Left forelimb (tissue), 1 donor: ENCODE results near the gene COL4A3.

Experiments used
- DNase-seq: peaks from one replicate; pipeline ENCODE4 v3.0.0-alpha.2; 2018; ENCODE audit warnings: low spot score

The COL4A3 gene

DNA sequence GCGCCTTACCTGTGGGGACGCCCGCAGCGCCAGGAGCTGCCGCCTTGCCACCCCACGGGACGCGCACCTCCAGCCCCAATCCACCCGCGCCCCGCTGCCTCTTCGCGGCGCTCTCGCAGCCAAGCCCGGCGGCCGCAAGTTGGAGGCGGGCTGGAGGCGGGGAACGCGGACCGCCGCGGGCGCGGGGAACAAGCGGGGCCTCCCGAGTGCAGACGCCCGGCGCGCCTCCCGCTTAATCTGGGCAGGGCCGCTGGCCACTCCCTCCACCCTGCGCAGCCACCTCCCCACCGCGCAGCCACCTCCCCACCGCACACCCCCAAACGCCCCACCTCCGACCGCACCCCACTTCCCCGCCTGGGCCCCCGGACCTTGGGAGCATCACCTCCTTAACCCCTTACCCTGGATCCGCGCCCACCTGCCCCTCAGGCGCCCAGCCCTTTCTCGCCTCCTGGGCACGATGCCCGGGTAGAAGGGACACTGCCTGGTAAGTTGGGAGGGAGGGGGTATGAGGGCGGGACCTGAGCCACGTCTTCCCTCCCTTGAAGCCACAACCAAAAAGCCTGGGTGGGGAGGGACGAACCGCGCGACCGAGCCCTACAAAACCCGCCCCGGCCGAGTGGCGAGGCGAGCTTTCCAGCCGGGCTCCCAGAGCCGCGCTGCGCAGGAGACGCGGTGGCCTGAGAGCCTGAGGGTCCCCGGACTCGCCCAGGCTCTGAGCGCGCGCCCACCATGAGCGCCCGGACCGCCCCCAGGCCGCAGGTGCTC lies at the start of gene COL4A3, which contains the start of gene COL4A4:
Gene COL4A3, plus strand, starts transcription at position 627 of the 765 bp plus-strand sequence. Its CDS starts 103 bp downstream, at position 730.
Gene COL4A4, minus strand, starts transcription at position 208 of the 765 bp plus-strand sequence. CDS start 16,722 bp downstream, outside the sequence.
- no peak for DNase-seq

DNA sequence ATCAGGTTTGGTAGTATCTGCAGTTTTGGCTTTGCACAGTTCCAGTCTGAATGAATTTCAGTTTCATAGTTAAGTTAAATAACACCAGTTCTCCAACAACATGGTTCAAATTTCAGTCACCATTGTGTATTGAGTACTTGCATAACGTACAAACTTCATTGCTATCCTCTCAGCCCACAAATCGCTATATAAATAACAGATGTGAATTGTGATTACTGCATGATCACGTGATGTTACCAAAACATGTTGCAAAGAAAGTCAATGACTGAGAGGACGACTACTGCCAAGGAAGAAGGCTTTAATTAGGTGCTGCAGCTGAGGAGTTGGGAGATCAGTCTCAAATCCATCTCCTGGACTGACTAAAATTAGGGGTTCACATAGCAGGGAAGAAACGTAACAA lies 48.7 kb upstream of the COL4A3 start:
- DNase-seq, result no peak

DNA sequence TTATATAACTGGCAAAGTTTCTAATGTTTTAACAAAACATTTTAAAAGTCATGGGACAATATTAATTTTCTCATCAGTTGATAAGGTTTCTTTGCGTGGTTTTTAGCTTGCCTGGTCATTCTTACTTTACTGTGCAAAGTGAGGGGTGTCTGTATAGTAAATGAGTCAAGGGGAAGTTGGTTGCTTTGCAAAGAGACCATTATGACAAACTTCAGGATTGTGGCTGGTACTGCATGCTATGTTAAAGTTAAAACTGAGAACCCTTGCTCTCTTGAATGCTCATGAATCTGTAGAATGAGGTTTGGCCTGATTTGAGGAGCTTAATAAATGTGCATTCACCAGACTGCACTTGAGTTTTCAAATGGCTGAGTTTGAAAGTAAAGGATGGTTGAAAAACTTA lies 47.4 kb upstream of the COL4A3 start:
- DNase-seq, result no peak

DNA sequence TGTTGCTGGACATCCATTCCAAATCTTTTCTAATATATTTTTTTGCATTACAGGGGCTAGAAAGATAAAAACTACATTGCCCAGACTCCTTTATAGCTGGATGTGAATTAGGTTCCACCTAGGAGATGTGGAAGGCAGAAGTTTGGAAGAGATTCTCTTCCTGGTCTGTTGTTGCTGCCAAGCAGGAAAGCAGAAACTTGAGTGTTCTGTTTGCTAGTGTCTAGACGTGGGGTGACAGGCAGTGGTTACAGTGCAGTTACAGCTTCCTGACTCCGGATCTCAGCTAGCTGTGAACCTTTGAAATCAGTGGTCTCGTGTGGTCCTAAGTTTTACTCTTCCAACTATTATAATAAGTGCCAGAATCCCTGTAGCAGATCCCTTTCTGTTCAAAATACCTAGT lies 46.6 kb upstream of the COL4A3 start:
- no peak for DNase-seq

DNA sequence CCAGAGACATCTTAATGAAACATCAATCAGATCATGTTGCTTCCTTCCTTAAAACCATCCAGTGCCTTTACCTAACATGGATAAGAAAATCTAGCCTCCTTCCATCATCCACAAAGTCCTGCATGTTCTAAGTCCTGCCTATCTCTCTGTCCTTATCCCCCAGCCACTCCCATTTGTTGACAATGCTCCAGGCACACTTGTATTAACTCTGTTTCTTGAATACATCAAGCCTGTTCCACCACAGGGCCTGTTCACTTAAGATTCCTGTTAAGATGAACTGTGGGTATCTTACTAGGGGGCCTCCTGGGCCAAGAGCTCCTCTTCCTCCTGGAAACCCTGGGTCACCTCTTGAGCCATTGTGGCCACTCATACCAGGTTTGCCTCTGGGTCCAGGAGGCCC lies 46.1 kb upstream of the COL4A3 start:
- no peak for DNase-seq

DNA sequence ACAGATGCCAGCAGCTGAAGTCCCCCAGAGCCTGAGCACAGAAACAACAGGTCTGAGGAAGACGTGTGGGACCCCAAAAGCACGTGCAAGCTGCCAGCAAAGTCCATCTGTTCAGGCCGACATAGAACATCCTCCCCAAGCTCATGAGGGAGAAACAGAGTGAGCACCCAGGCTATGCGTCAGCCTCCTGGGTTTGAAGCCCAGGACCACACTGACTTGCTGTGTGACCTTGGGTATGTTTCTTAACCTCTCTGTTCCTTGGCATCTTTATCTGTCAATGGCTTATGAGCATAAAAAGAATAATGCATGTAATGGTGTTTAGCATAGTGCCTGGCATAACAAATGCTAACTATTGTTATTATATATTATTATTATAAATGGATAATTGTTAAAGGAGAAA lies 40.7 kb upstream of the COL4A3 start:
- no peak for DNase-seq

DNA sequence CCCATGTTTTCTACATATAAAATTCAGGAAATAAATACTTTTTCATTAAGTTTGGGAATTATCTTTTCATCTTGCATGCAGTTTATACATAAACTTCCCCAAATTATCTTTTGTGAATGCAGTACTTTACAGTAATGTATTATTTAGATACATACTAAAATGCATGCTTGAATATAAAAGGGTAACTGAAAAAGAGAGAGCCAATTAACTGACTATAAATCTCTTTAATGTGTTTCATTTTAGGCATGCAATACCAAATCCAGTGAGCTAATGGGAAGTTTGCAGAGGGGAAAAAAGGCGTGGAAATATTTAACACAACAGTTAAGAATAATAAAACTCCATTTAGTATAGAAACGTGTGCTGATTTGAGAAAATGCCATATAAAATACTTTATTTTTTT lies 39.6 kb upstream of the COL4A3 start:
- no peak for DNase-seq

DNA sequence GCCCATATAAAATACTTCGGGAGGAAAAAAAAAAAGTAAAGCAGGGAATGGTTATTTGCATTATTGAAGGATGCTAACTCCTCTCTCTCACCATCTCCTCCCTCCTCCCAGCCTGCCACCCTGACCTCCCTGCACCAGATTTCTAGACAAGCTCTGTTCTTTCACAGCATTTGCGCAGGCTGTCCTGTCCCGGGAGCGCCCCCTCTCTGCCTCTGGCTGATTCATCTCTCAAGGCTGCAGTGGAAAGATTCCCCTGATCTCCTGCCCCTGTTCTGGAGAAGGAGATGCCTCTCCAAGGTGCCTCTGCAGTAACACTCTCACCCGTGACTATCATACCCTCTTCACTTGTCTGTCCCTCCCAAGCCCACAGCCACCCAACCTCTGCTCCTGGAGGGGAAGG lies 38.9 kb upstream of the COL4A3 start:
- no peak for DNase-seq

DNA sequence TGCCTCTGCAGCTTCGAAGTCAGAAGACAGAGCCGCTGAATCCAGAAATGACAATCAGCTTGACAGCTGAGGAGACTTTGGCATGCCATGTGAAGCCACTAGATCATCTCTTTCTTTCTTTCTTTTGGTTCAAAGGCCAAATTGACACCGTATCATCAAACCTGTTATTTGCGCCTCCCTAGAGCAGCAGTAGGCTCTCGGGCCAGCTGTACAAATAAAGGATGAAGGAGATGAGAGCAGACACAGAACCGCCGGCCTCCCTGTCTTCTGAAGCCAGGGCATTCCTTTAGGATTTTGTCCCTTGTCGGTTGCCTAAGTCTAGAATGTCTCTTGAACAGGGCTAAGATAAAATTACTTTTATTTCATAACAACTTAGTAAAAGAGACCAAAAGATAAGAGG lies 37.2 kb upstream of the COL4A3 start:
- no peak for DNase-seq

DNA sequence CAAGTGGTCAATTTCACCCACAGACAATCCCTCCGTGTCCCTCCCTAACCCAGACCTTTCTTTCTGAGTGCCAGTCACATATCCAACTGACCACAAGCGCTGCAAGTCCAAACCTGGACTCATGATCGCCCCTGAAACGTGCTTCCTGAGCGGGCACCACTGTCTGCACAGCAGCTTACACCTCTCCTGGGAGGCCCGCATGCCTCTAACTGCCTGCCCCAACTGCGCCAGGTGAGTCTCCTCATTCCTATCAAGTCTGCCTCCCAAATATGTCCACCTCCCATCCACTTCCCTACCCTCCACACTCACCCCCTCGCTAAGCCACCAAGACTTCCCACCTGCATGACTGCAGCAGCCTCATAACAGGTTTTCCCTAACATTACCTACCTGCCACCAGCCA lies 33.8 kb upstream of the COL4A3 start:
- DNase-seq, result no peak

DNA sequence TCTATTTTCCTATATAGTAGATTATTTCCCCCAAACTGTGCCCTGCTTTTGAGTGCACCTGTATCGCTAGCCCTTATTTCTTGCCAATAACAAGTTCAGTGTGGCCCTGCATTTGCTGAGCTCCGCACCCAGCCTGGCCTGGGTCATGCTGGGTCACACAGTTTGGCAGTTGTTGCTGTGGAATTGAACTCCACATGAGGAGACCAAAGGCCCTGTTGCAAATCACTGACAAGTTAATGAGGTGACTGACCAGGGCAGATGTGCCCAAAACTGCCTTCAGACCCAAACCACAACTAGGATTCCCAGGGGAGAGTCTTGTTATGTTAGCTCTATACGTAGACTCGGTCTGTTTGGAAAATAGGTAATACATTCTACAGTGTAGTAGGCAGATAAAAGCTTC lies 31.4 kb upstream of the COL4A3 start:
- no peak for DNase-seq

DNA sequence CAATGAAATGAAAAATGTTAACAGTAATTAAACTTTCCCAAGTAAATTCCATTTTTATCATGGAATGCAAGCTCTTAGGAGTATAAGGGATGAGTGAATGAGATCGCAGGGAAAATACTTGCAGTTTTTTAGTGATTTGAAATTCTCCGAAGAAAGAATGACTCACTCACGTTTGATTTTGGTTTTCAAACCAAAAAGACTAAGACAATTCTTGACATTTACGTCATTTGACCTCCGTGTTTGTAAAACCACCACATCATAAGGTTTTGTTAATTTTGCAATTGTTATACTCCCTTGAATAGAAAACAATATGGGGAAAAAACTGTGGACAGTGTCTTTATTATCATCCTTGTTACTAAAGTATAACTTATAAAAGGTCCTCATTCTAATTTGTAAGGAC lies 29.8 kb upstream of the COL4A3 start:
- DNase-seq, result no peak

DNA sequence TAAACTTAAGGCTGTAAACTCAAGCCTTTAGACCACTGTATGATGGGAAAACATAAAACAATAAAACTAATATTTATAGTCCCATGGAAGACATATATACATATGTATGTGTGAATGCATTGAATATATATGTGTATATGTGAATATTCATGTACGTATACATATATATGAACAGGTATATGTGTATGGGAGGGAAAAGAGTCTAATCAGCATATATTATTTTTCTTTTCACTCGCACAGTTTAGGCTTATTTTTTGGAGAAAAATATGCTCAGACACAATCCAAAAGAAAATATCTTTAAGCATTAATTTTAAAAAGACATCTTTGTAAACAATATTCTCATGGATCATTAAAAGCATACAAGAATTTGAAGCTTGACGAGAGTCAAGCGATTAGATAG lies 23.1 kb upstream of the COL4A3 start:
- DNase-seq, result no peak

DNA sequence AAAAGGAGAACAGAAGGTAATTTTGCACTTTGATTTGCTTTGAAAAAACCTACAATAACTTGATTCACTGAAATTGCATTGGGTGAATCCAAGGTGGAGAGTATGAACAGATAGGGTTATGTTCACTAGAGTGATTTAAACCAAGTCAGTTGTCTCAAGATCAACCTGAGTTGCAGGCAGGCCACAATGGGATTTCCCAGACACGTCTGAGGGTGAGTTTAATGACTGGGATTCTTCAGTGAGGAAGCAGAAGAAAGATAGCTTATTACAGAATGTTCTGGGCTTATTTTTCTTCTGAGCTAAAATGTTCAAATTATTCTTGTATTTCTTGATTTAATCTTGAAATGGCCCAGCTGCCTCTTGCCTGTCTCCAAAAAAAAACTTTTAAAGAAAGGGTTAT lies 20.5 kb upstream of the COL4A3 start:
- no peak for DNase-seq

DNA sequence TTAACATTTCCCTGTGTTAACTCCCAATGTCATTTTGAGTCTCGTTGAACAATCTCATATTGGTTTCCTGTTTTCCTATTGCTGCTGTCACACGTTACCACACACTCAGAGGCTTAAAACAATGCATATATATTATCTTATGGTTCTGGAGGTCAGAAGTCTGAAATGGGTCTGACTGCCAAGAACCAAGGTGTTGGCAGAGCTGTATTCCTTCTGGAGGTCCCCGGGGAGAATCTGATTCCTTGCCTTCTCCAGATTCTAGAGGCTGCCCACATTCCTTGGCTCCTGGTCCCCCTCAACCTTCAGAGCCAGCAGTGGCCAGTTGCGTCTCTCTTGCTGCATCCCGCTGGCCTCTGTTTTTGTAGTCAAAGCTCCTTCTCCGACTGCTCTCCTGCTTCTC lies 18.0 kb upstream of the COL4A3 start:
- DNase-seq, result no peak

DNA sequence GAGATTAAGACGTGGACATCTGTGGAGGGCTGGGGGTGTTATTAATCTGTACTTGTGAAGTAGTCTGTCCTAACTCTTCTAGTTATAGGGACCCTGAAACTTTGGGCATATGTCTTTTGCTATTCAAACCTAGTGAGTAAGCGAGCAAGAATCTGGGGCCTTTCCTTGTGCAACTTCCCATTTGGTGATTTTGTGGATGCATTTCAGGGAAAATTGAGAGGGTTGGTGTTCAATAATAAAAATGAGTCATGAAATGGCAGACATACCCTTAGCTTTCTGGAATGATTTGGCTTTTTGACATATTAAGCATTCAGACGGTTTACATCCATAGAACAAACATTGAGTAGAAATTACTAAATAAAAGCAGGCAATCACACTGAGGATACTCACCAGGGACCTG lies 17.4 kb upstream of the COL4A3 start:
- no peak for DNase-seq

DNA sequence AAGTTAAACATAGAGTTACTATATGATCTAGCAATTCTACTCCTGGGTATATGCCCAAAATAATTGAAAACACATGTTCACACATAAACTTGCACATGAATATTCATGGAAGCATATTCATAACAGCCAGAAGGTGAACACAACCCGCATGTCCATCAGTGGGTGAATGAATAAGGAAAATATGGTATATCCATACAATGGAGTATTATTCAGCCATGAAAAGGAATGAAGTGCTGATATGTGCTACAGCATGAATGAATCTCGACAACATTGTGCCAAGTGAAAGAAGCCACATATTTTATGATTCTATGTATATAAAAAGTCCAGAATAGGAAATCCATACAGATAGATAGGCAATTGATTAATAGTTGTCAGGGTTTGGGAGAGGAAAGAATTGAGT lies 16.3 kb upstream of the COL4A3 start:
- no peak for DNase-seq

DNA sequence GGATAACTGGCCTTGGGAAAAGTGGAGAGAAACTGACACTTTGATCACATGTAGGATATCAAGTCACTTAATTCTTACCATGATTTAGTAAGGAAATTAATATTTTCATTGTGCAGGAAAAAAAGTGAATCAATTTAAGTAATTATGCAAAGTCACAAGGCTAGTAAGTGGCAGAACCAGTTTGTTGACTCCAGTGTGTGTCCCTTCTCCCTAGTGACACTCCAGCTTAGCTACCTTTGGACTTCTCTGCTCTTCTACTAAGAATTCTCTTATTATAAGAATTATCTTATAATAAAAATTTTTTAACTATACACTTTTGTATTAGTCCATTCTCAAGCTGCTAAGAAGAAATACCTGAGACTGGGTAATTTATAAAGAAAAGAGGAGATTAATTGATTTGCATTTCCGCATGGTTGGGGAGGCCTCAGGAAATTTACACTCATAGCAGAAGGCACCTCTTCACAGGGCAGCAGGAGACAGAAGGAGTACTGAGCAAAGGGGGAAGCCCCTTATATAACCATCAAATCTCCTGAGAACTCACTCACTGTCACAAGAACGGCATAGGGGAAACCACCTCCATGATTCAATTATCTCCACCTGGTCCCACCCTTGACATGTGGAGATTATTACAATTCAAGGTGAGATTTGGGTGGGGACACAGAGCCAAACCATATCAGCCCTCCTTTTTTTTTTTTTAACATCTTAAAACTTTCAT lies 14.0 kb upstream of the COL4A3 start:
- DNase-seq, result no peak

DNA sequence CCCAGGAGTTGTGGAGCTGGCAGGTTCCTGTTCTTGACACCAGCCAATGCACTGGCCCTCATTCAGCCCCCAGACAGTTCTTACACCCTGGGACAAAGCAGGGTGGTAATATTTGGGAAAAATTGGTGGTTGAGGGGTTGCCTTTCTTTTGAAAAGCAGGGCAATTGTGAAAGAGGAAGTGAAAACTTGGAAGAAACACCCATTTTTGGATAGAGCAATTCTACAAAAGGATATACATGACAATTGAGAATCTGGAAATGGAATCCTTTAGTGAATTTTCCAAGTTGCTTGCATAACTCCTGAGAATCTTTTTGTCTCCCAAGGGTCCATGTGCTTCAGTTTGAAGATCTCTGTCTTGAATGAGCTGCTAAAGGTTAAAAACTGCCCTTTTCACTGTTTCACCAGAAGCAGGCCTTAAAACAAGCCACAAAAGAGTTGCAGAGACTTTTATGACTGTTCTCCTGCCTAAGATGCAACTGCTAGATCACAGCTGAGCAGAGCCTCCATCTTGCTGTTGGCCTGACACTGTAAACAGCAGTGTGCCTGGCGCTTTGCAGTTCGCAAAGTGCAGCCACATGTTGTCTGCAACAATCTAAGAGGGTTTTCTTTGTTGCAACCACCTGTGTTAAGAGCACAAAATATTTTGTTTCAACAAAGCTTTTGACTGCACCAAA lies 12.2 kb upstream of the COL4A3 start:
- DNase-seq, result no peak

DNA sequence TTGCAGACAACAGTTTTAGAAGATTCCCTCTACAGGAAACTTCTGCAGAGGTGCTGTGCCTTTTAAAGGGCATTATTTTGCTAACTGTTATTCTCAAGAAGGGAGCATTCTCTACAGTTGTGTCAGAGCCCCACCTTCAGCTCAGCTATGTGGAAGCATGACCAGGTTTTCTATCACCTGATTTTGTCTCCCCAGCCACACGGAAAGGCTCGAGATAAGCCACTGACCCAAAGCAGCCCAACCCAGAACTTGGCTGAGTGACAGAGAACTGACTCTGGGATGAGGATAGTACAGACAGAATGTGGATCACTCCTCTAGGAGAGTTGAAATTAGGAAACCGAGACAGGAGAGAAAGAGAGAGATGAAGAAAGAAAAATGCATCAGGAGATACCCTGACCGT lies 11.1 kb upstream of the COL4A3 start:
- no peak for DNase-seq

DNA sequence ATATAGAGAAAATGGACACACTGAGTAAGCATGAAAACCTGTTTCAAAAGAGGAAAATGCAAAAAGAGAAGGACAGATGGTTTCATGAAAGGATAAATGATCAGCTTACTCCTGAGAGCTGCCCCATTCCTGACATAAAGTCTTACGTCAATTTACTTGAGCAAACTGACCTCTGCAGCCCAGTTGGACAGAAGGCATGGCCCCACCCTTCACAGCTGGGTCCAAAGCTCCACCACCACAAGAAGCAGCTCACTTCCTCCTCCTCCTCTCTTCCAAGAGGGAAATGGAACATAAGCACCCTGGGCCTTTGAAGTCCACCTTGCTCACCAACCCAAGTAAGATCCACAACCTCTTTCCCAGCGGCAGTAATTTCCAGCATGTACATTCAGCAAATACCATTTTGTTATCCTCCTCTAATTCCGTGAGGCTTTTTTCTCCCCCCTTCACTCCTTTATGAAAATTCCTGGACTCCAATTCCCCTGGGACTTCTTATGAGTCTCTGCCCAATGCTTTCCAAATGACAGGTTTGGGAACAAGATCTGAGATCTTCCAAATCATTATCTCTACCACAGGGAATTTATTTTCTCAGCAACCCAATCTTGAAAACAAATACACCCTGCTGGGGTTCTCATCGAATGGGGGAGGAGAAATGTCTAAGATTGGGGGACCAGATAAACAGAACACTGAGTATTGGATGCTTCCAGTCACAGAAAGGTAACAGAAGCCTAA lies 10.5 kb upstream of the COL4A3 start:
- no peak for DNase-seq

DNA sequence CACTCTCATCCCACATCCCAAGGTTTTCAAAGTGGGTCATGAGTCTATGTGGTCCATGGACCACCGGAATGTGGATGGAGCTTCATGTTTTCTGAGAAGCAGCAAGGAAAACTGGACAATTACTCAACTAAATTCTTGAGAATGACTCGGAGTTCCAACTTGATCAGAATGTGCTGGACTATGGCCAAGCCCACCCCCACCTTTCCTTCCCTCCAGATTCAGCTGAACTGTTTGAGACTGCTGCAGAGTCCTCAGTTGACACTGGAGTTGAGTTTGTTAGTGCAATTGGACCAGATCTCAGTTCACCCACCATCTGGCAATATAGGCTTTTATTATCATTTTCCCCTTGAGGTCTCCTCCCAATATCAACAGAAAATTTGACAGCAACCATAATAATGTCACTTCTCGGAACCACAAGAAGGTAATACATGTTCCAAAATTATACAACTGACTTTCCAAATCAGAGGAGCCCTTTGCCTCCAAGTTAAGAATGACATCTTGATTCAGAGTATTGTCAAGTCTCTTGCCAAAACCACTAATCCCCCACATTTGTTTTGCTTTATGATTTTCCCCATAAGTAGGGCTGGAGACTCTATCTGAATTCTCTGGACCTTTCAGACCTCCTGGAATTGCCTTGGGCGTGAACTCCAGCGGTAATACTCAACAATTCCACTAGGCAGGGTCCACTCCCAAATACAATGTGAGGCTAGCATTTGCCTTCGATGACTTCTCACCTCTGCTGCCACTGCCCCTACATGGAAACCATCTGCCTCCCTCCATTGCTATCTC lies 9.2 kb upstream of the COL4A3 start:
- no peak for DNase-seq
